BE2C (cell line): ENCODE results near the gene LTB4R.

ENCODE experiments used
- DNase-seq: peaks from one replicate; pipeline ENCODE4 v3.0.0-alpha.2; 2020
- H3K27me3 ChIP-seq: fragments of 250-450 bp; sonication (Bioruptor Pico); 2 replicates; pipeline ENCODE4 v1.5.1; 2020; ENCODE audit warnings: mild to moderate bottlenecking
- H3K36me3 ChIP-seq: fragments of 250-450 bp; sonication (Bioruptor Pico); 2 replicates; pipeline ENCODE4 v1.5.1; 2020; ENCODE audit warnings: mild to moderate bottlenecking
- H3K4me1 ChIP-seq: fragments of 250-450 bp; sonication (Bioruptor Pico); 2 replicates; pipeline ENCODE4 v1.5.1; 2020
- H3K4me3 ChIP-seq: 2 replicates; pipeline ENCODE4 v1.5.1; 2011; ENCODE audit warnings: low read depth, low read length
- H3K9me3 ChIP-seq: fragments of 250-450 bp; sonication (Bioruptor Pico); 2 replicates; pipeline ENCODE4 v1.5.1; 2020
- TF ChIP-seq, protein P1 (sequence below): IDR thresholded peaks from 2 replicates; pipeline ENCODE4 v1.5.1; 2012; ENCODE audit warnings: mild to moderate bottlenecking, low read depth, low read length

The LTB4R gene

GRCh38 chr14:24332268-24332993, 21.1 kb downstream of the LTB4R start:
- Histone ChIP-seq H3K36me3 (no peaks in the 10 kb centered on the region), H3K27me3 (peaks cover 52% of the 10 kb centered on the region), H3K4me3 (peak overlapping the region; percentile 21; the same call in 1 of the 2 replicates), H3K9me3 (no peaks in the 10 kb centered on the region), H3K4me1 (no peaks in the 10 kb centered on the region)
- peak; percentile 82 for DNase-seq
- TF ChIP-seq, protein P1, sequence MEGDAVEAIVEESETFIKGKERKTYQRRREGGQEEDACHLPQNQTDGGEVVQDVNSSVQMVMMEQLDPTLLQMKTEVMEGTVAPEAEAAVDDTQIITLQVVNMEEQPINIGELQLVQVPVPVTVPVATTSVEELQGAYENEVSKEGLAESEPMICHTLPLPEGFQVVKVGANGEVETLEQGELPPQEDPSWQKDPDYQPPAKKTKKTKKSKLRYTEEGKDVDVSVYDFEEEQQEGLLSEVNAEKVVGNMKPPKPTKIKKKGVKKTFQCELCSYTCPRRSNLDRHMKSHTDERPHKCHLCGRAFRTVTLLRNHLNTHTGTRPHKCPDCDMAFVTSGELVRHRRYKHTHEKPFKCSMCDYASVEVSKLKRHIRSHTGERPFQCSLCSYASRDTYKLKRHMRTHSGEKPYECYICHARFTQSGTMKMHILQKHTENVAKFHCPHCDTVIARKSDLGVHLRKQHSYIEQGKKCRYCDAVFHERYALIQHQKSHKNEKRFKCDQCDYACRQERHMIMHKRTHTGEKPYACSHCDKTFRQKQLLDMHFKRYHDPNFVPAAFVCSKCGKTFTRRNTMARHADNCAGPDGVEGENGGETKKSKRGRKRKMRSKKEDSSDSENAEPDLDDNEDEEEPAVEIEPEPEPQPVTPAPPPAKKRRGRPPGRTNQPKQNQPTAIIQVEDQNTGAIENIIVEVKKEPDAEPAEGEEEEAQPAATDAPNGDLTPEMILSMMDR = peak; percentile 84

GRCh38 chr14:24334431-24335291, 23.4 kb downstream of the LTB4R start, which contains the start of gene ADCY4:
Gene ADCY4, minus strand, starts transcription at chr14:24335071. Its CDS starts 419 bp downstream, at chr14:24334652.
- H3K27me3 ChIP-seq = peaks cover 59% of the 10 kb centered on the region
- TF ChIP-seq, protein P1 = no peak
- DNase-seq = no peak
- no peaks in the 10 kb centered on the region for H3K36me3 ChIP-seq
- no peaks in the 10 kb centered on the region for H3K4me1 ChIP-seq
- H3K9me3 ChIP-seq = no peaks in the 10 kb centered on the region
- no peak within 1 kb of the TSS for H3K4me3 ChIP-seq

GRCh38 chr14:24335461-24336171, 24.3 kb downstream of the LTB4R start:
- TF ChIP-seq, protein P1 = no peak
- Histone ChIP-seq H3K4me1 (no peaks in the 10 kb centered on the region), H3K27me3 (peaks cover 59% of the 10 kb centered on the region), H3K4me3 (no peak overlapping the region), H3K36me3 (no peaks in the 10 kb centered on the region), H3K9me3 (no peaks in the 10 kb centered on the region)
- DNase-seq = no peak

DNA sequence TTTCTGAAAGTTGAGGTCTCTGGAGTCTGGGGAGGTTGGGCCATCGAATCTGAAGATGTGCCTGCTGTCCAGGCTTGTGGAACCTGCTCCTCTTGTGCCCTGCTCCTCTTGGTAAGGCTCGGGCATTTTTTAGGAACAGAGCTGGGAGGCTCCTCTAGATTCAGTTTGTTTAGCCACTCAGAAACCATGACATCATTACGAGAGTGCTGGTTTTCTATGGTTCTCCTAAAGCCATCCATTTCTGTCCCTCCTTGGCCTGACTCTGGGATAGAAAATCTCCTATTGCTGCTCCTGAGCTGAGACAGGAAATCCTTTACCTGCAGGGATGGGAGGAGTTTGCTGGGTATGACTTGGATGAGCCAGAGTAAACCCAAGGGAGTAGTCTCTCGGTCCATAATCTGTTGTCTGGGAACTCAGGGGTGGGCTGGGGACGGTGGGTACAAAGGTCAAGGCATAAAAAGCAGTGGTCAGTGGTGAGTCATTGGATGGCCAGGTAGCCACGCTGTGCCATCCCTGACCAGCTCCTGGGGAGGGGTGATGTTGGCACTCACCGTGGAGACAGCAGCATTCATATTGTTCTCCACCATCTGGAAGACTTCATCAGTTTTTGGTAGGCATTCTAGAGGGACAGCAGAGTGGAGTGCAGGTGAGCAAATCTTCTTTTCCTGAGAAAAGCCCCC, 26.0 kb downstream of the LTB4R start:
- Histone ChIP-seq H3K9me3 (no peaks in the 10 kb centered on the region), H3K4me1 (no peaks in the 10 kb centered on the region), H3K27me3 (peaks cover 68% of the 10 kb centered on the region)

GRCh38 chr14:24337824-24338175, 26.5 kb downstream of the LTB4R start:
- no peaks in the 10 kb centered on the region for H3K4me1 ChIP-seq
- H3K36me3 ChIP-seq = no peaks in the 10 kb centered on the region
- DNase-seq = no peak
- TF ChIP-seq, protein P1 = no peak
- peaks cover 67% of the 10 kb centered on the region for H3K27me3 ChIP-seq
- H3K9me3 ChIP-seq = no peaks in the 10 kb centered on the region
- no peak overlapping the region for H3K4me3 ChIP-seq

More for the DNA sequence above, 26.0 kb downstream of the LTB4R start:
- TF ChIP-seq, protein P1 = no peak
- Histone ChIP-seq H3K4me3 (no peak overlapping the region), H3K36me3 (no peaks in the 10 kb centered on the region)
- DNase-seq = no peak
